Osteocyte (in vitro differentiated cells): ENCODE results near the gene NLGN1. TPM values are rescaled to one million over a fixed set of nuclear protein-coding genes. Genes with fewer than 3 reads are reported as not detected.

Experiments used
- DNase-seq: peaks from one replicate; pipeline ENCODE4 v3.0.0; 2021; ENCODE audit warnings: mixed read lengths; ENCODE audit not compliant: unreplicated experiment; ENCODE audit errors: extremely low spot score
- H3K27ac Mint-ChIP-seq: one replicate; pipeline ENCODE4 v1.8.0; 2021; ENCODE audit warnings: mild to moderate bottlenecking, mixed read lengths; ENCODE audit not compliant: unreplicated experiment
- H3K27me3 Mint-ChIP-seq: one replicate; pipeline ENCODE4 v1.8.0; 2021; ENCODE audit warnings: mixed read lengths; ENCODE audit not compliant: unreplicated experiment
- H3K36me3 Mint-ChIP-seq: one replicate; pipeline ENCODE4 v1.8.0; 2021; ENCODE audit warnings: mixed read lengths; ENCODE audit not compliant: unreplicated experiment
- H3K4me1 Mint-ChIP-seq: one replicate; pipeline ENCODE4 v1.8.0; 2021; ENCODE audit warnings: mixed read lengths; ENCODE audit not compliant: unreplicated experiment
- H3K4me3 Mint-ChIP-seq: one replicate; pipeline ENCODE4 v1.8.0; 2021; ENCODE audit warnings: mild to moderate bottlenecking, moderate library complexity, mixed read lengths; ENCODE audit not compliant: unreplicated experiment
- H3K9me3 Mint-ChIP-seq: one replicate; pipeline ENCODE4 v1.8.0; 2021; ENCODE audit warnings: mixed read lengths; ENCODE audit not compliant: unreplicated experiment
- total RNA-seq: library from RNA; stranded (reverse); gene quantifications from 2 replicates; pipeline ENCODE4 v1.2.1, GENCODE V29; 2021
- TF ChIP-seq, protein P1 (sequence below): fragments of 200-600 bp; sonication (generic); IDR thresholded peaks from 2 replicates; pipeline ENCODE4 v1.5.0; 2021; ENCODE audit warnings: antibody characterized with exemption, mild to moderate bottlenecking, moderate library complexity

The NLGN1 gene
- total RNA-seq, 1 donor from 2014 or later: 3.9 TPM

DNA sequence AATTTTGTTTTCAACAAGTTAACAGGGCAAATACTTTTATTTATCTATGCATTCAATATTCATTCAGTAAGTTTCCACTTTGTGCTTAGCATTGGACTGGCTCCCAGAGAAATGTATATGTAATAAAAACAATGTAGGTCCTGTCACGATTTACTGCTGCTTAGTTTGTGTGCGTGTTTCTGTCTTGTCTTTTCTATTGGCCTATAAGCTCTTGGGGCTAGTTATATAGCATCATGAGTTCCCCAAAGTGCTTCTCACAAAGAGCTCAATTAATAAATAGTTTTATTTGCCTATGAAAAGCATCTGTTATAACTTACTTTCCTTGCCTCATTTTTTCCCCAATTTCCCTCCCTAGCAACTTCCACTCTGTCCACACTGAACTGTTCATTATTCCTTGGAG is 794.9 kb downstream of the NLGN1 start:
- Mint-ChIP-seq H3K4me1 (peaks cover 38% of the 10 kb centered on the region), H3K27me3 (no peaks in the 10 kb centered on the region), H3K9me3 (no peaks in the 10 kb centered on the region), H3K27ac (peak overlapping the region; percentile 50), H3K4me3 (no peak overlapping the region), H3K36me3 (no peaks in the 10 kb centered on the region)
- no peak for DNase-seq
- TF ChIP-seq, protein P1, sequence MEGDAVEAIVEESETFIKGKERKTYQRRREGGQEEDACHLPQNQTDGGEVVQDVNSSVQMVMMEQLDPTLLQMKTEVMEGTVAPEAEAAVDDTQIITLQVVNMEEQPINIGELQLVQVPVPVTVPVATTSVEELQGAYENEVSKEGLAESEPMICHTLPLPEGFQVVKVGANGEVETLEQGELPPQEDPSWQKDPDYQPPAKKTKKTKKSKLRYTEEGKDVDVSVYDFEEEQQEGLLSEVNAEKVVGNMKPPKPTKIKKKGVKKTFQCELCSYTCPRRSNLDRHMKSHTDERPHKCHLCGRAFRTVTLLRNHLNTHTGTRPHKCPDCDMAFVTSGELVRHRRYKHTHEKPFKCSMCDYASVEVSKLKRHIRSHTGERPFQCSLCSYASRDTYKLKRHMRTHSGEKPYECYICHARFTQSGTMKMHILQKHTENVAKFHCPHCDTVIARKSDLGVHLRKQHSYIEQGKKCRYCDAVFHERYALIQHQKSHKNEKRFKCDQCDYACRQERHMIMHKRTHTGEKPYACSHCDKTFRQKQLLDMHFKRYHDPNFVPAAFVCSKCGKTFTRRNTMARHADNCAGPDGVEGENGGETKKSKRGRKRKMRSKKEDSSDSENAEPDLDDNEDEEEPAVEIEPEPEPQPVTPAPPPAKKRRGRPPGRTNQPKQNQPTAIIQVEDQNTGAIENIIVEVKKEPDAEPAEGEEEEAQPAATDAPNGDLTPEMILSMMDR: no peak

DNA sequence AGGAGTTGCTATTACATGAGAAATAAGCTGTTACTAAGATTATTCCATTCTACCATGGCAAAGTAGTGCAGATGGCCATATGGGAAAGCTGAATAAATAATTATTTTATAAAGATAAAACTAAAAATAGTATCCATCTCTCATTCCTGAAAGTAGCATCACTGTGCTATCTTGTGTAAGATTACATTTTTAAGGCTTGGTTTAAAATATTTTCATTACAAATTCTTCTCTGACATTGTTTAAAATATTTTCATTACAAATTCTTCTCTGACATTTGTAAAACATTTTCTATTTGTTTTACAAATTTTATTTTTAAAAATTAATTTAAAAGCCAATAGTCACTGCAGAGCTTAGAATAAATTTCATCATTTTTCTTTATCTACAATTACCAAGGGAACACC is 796.1 kb downstream of the NLGN1 start:
- DNase-seq: no peak
- no peaks in the 10 kb centered on the region for H3K36me3 Mint-ChIP-seq
- H3K27me3 Mint-ChIP-seq: no peaks in the 10 kb centered on the region
- peak overlapping the region; percentile 85 for H3K27ac Mint-ChIP-seq
- no peak overlapping the region for H3K4me3 Mint-ChIP-seq
- TF ChIP-seq, protein P1: no peak
- no peaks in the 10 kb centered on the region for H3K9me3 Mint-ChIP-seq
- peaks cover 40% of the 10 kb centered on the region for H3K4me1 Mint-ChIP-seq

DNA sequence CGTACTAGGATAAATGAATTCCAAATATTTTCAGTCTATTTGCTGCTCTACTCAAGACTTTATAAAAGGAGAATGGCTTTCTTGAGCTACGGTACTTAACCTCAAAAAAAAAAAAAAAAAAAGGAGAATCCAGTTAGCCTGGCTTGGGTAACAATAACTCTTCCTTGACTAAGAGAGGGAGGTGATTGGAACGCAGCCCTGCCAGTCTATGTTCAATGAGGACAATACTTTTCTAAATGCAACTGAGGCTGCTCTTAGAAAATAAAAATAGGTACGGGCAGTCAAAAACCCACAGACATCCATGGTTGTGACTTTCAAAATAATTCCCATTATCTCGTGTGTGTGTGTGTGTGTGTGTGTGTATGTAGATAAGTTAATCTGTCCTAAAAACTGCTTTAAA is 799.9 kb downstream of the NLGN1 start:
- Mint-ChIP-seq H3K9me3 (no peaks in the 10 kb centered on the region), H3K27me3 (no peaks in the 10 kb centered on the region), H3K36me3 (no peaks in the 10 kb centered on the region), H3K4me3 (no peak overlapping the region), H3K4me1 (peaks cover 43% of the 10 kb centered on the region), H3K27ac (no peak overlapping the region)
- no peak for DNase-seq
- TF ChIP-seq, protein P1: no peak

DNA sequence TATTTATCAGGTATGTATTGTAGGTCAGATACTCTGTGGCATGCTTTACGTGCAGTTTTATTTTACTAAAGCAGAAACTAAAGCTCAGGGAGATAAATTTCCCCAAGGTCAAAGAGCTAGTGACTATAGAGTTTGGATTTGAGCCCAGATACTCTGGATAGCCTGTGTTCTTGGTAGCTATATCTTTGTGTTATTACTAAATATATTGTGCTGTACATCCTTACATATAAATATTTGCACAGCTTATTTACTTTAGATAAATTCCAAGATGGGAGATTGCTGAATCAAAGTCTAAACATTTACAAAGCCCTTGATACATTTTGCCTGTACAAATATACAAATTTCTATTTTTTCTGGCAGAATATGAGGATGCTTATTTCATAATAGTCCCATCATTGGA is 800.7 kb downstream of the NLGN1 start:
- H3K9me3 Mint-ChIP-seq: no peaks in the 10 kb centered on the region
- DNase-seq: no peak
- TF ChIP-seq, protein P1: no peak

DNA sequence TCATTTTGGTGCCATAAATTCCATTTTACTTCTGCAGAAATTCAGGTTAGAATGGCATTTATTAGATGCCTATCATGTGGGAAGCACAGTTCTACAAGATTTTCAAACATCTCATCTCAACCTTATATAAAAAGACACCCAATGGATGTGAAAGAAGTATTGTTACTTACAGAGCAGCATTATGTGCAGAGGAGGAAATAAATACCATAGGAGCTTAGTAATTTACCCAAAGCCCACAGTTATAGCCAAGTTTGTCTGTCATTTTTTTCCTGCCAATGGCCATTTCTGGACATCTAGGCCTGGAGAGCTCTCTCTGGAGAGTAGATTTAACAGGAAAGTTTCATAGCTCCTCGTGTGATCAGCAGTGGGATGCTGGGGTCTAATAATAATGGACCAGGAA is 802.2 kb downstream of the NLGN1 start:
- Mint-ChIP-seq H3K27me3 (no peaks in the 10 kb centered on the region), H3K9me3 (no peaks in the 10 kb centered on the region), H3K4me3 (no peak overlapping the region), H3K36me3 (no peaks in the 10 kb centered on the region), H3K27ac (no peak overlapping the region), H3K4me1 (peaks cover 35% of the 10 kb centered on the region)
- no peak for DNase-seq
- TF ChIP-seq, protein P1: no peak

More for the DNA sequence above, 800.7 kb downstream of the NLGN1 start:
- H3K4me1 Mint-ChIP-seq: peaks cover 41% of the 10 kb centered on the region
- H3K27me3 Mint-ChIP-seq: no peaks in the 10 kb centered on the region
- no peak overlapping the region for H3K27ac Mint-ChIP-seq
- H3K4me3 Mint-ChIP-seq: no peak overlapping the region
- H3K36me3 Mint-ChIP-seq: no peaks in the 10 kb centered on the region
